GM18861 (cell line): ENCODE results near the gene IGLL5.

Source experiments
- ATAC-seq: cut with Tn5 transposase; IDR thresholded peaks from one replicate; pipeline ENCODE4 v1.9.1; 2021; ENCODE audit not compliant: unreplicated experiment

The IGLL5 gene

GRCh38 chr22:22887621-22888503 lies at the start of gene IGLL5:
IGLL5 (plus strand) TSS chr22:22887816; CDS start chr22:22888054, 238 bp downstream.
- no peak for ATAC-seq

GRCh38 chr22:22838148-22838786 lies 49.3 kb upstream of the IGLL5 start:
- ATAC-seq = no peak

GRCh38 chr22:22839570-22840314 lies 47.9 kb upstream of the IGLL5 start:
- ATAC-seq = no peak

GRCh38 chr22:22840780-22841179 lies 46.8 kb upstream of the IGLL5 start:
- ATAC-seq = no peak

- ATAC-seq = no peak
Observed at GRCh38 chr22:22841598-22841997, 46.0 kb upstream of the IGLL5 start.

GRCh38 chr22:22842085-22842484 lies 45.5 kb upstream of the IGLL5 start:
- no peak for ATAC-seq

GRCh38 chr22:22843848-22844247 lies 43.8 kb upstream of the IGLL5 start:
- no peak for ATAC-seq

- no peak for ATAC-seq
Observed at GRCh38 chr22:22847241-22847640, 40.4 kb upstream of the IGLL5 start.

- no peak for ATAC-seq
Observed at GRCh38 chr22:22848364-22848866, 39.2 kb upstream of the IGLL5 start.

- no peak for ATAC-seq
Observed at GRCh38 chr22:22849640-22850610, 37.7 kb upstream of the IGLL5 start.

- ATAC-seq = no peak
Observed at GRCh38 chr22:22851969-22852368, 35.6 kb upstream of the IGLL5 start.

GRCh38 chr22:22853713-22854112 lies 33.9 kb upstream of the IGLL5 start:
- ATAC-seq = no peak

- no peak for ATAC-seq
Observed at GRCh38 chr22:22854466-22854865, 33.1 kb upstream of the IGLL5 start.

- no peak for ATAC-seq
Observed at GRCh38 chr22:22855085-22855484, 32.5 kb upstream of the IGLL5 start.

GRCh38 chr22:22855617-22856308 lies 31.9 kb upstream of the IGLL5 start:
- no peak for ATAC-seq

- ATAC-seq = no peak
Observed at GRCh38 chr22:22856364-22856763, 31.3 kb upstream of the IGLL5 start.

GRCh38 chr22:22856885-22857606 lies 30.6 kb upstream of the IGLL5 start:
- ATAC-seq = no peak

- no peak for ATAC-seq
Observed at GRCh38 chr22:22857607-22858558, 29.7 kb upstream of the IGLL5 start.
